ENCODE results near the gene ASPA. TPM values are rescaled to one million over a fixed set of nuclear protein-coding genes. Genes with fewer than 3 reads are reported as not detected.

The ASPA gene
- total RNA-seq, 1 donor from 2014 or later, result 2.8 TPM

DNA sequence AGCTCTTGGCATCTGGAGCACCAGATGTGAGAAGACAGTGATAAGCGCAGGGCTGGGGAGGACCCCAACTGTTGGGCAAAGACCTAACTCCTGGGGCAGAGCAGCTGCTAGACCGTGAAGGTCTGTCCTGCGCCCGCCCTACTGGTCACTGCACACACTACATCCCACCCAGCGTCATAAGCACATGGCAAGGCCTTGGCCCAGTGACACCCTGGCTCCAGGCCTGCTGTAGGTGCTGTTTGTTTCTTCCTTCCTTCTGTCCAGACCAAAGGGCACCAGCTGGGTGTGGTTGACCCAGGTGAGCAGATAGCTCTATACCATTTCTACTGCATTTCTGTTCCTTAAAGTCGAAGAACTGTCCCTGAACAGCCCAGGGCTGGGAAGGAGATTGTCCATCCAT is 75.4 kb downstream of the ASPA start:
- no peak overlapping the region for H3K27ac ChIP-seq (replicated peaks)
- peaks cover 10% of the 10 kb centered on the region for H3K27me3 ChIP-seq (ENCODE audit: low read depth)
- H3K4me3 ChIP-seq, result no peak overlapping the region
- no peaks in the 10 kb centered on the region for H3K4me1 ChIP-seq
- intact Hi-C loops (cut with micrococcal nuclease), result no loop called here
- H3K9me3 ChIP-seq (replicated peaks), result no peaks in the 10 kb centered on the region
- no peaks in the 10 kb centered on the region for H3K36me3 ChIP-seq
- DNase-seq, result no peak
- no peak for TF ChIP-seq CTCF (IDR thresholded peaks at IDR 0.05; ENCODE audit: borderline replicate concordance)

DNA sequence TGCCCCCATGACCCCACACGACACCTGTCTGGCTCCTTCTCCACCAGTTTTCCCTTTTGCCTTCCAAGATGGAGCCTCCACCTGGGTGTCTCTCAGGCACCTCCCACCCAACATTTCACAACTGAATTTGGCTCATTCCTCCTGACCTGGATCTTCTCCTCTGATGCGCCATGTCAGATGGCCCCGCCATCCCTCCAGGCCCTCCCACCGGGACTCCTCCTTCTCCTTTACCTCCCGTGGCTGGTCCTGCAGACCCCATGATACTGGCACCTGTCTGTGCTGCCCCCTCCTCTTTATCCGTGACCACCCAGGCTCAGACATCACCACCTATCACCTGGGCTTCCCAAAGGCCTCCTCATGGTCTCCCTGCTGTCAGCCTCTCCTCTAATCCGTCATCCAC is 77.1 kb downstream of the ASPA start:
- Histone ChIP-seq H3K9me3 (replicated peaks) (no peaks in the 10 kb centered on the region), H3K27me3 (ENCODE audit: low read depth) (peaks cover 24% of the 10 kb centered on the region), H3K4me1 (no peaks in the 10 kb centered on the region), H3K27ac (replicated peaks) (no peak overlapping the region), H3K4me3 (no peak overlapping the region), H3K36me3 (no peaks in the 10 kb centered on the region)
- intact Hi-C loops (cut with micrococcal nuclease), result no loop called here
- TF ChIP-seq CTCF (IDR thresholded peaks at IDR 0.05; ENCODE audit: borderline replicate concordance), result no peak
- DNase-seq, result no peak

Other genes starting within 250 kb of the ASPA start
- gene OR3A1, start 177.6 kb upstream of the ASPA start, total RNA-seq, result not detected
- 0.11 TPM for gene OR3A2, start 89.7 kb upstream of the ASPA start, total RNA-seq
- not detected for gene OR1E1, start 77.6 kb upstream of the ASPA start, total RNA-seq
- not detected for gene OR3A3, start 64.6 kb upstream of the ASPA start, total RNA-seq
- gene OR1E2, start 42.2 kb upstream of the ASPA start, total RNA-seq, result not detected
- 0.44 TPM for gene SPATA22, start 4.2 kb upstream of the ASPA start, total RNA-seq
- gene TRPV3, start 81.8 kb downstream of the ASPA start, total RNA-seq, result 1.0 TPM
- gene TRPV1, start 133.4 kb downstream of the ASPA start, total RNA-seq, result 4.3 TPM
- gene SHPK, start 160.3 kb downstream of the ASPA start, total RNA-seq, result 4.0 TPM
- 6.2 TPM for gene CTNS, start 160.8 kb downstream of the ASPA start, total RNA-seq
- gene TAX1BP3, start 192.6 kb downstream of the ASPA start, total RNA-seq, result 165 TPM
- 57.0 TPM for gene EMC6, start 192.8 kb downstream of the ASPA start, total RNA-seq
- gene P2RX5, start 220.2 kb downstream of the ASPA start, total RNA-seq, result 18.3 TPM
- gene HASPIN, start 247.9 kb downstream of the ASPA start, total RNA-seq, result 0.33 TPM

All from left ventricle myocardium inferior (tissue), 1 donor.